ENCODE results near the gene CHRNB4.

CHRNB4 gene

GRCh38 chr15:78598348-78598747 lies 42.7 kb downstream of the CHRNB4 start:
- Histone ChIP-seq H3K27me3 (ENCODE audit: control insufficient read depth in 2 of 2, insufficient read depth in 2 of 2, low read length in 2 of 2) (no peaks in the 10 kb centered on the region), H3K27ac (ENCODE audit: low read depth in 2 of 2, low read length in 2 of 2) (no peak overlapping the region), H3K4me3 (ENCODE audit: low read length in 2 of 2) (no peak overlapping the region), H3K9ac (ENCODE audit: low read depth in 1 of 2, low read length in 2 of 2) (no peak overlapping the region), H3K4me1 (ENCODE audit: control insufficient read depth in 2 of 2, insufficient read depth in 2 of 2, low read length in 2 of 2) (no peaks in the 10 kb centered on the region), H3K36me3 (ENCODE audit: control insufficient read depth in 2 of 2, insufficient read depth in 2 of 2, low read length in 2 of 2) (no peaks in the 10 kb centered on the region), H3K9me3 (ENCODE audit: control insufficient read depth in 2 of 2, low read length in 2 of 2) (no peaks in the 10 kb centered on the region)

GRCh38 chr15:78597583-78597982 lies 43.4 kb downstream of the CHRNB4 start:
- H3K4me1 ChIP-seq (ENCODE audit: control insufficient read depth in 2 of 2, insufficient read depth in 2 of 2, low read length in 2 of 2): no peaks in the 10 kb centered on the region
- H3K9ac ChIP-seq (ENCODE audit: low read depth in 1 of 2, low read length in 2 of 2): no peak overlapping the region
- H3K9me3 ChIP-seq (ENCODE audit: control insufficient read depth in 2 of 2, low read length in 2 of 2): no peaks in the 10 kb centered on the region
- H3K27me3 ChIP-seq (ENCODE audit: control insufficient read depth in 2 of 2, insufficient read depth in 2 of 2, low read length in 2 of 2): no peaks in the 10 kb centered on the region
- no peak overlapping the region for H3K27ac ChIP-seq (ENCODE audit: low read depth in 2 of 2, low read length in 2 of 2)
- no peaks in the 10 kb centered on the region for H3K36me3 ChIP-seq (ENCODE audit: control insufficient read depth in 2 of 2, insufficient read depth in 2 of 2, low read length in 2 of 2)
- no peak overlapping the region for H3K4me3 ChIP-seq (ENCODE audit: low read length in 2 of 2)

GRCh38 chr15:78574944-78575343 lies 66.1 kb downstream of the CHRNB4 start:
- Histone ChIP-seq H3K36me3 (ENCODE audit: control insufficient read depth in 2 of 2, insufficient read depth in 2 of 2, low read length in 2 of 2) (no peaks in the 10 kb centered on the region), H3K27me3 (ENCODE audit: control insufficient read depth in 2 of 2, insufficient read depth in 2 of 2, low read length in 2 of 2) (no peaks in the 10 kb centered on the region), H3K4me1 (ENCODE audit: control insufficient read depth in 2 of 2, insufficient read depth in 2 of 2, low read length in 2 of 2) (no peaks in the 10 kb centered on the region), H3K9ac (ENCODE audit: low read depth in 1 of 2, low read length in 2 of 2) (no peak overlapping the region), H3K9me3 (ENCODE audit: control insufficient read depth in 2 of 2, low read length in 2 of 2) (no peaks in the 10 kb centered on the region), H3K4me3 (ENCODE audit: low read length in 2 of 2) (no peak overlapping the region), H3K27ac (ENCODE audit: low read depth in 2 of 2, low read length in 2 of 2) (no peak overlapping the region)
